ENCODE results near the gene DSCAML1.

The DSCAML1 gene

GRCh38 chr11:117676501-117676900 is 120.5 kb downstream of the DSCAML1 start:
- H3K9ac ChIP-seq (ENCODE audit: low read length): no peak overlapping the region
- no peaks in the 10 kb centered on the region for H3K4me1 ChIP-seq (ENCODE audit: insufficient read depth, low read length, severe bottlenecking)
- no peaks in the 10 kb centered on the region for H3K9me2 ChIP-seq (ENCODE audit: low read depth, low read length)
- H3K27me3 ChIP-seq (ENCODE audit: insufficient read depth, low read length): no peaks in the 10 kb centered on the region
- no peaks in the 10 kb centered on the region for H3F3A ChIP-seq (ENCODE audit: insufficient read depth, low read length)
- TF ChIP-seq CTCF (IDR thresholded peaks at IDR 0.05; ENCODE audit: low read length): no peak
- H3K4me3 ChIP-seq (ENCODE audit: low read depth, low read length, poor library complexity, severe bottlenecking): no peak overlapping the region
- H3K79me2 ChIP-seq (ENCODE audit: insufficient read depth, low read length): no peaks in the 10 kb centered on the region
- no peaks in the 10 kb centered on the region for H3K9me3 ChIP-seq (ENCODE audit: low read length)
- no peak overlapping the region for H2AFZ ChIP-seq (ENCODE audit: low read length)
- H4K20me1 ChIP-seq (ENCODE audit: insufficient read depth, low read length): no peaks in the 10 kb centered on the region
- no peak overlapping the region for H3K27ac ChIP-seq (ENCODE audit: low read depth, low read length, poor library complexity, severe bottlenecking)
- H3K36me3 ChIP-seq (ENCODE audit: insufficient read depth, low read length): no peaks in the 10 kb centered on the region
- H3K4me2 ChIP-seq (ENCODE audit: low read length): no peak overlapping the region

- H2AFZ ChIP-seq (ENCODE audit: low read length): no peak overlapping the region
- H3K4me3 ChIP-seq (ENCODE audit: low read depth, low read length, poor library complexity, severe bottlenecking): no peak overlapping the region
- no peaks in the 10 kb centered on the region for H3K27me3 ChIP-seq (ENCODE audit: insufficient read depth, low read length)
- no peaks in the 10 kb centered on the region for H3K36me3 ChIP-seq (ENCODE audit: insufficient read depth, low read length)
- TF ChIP-seq CTCF (IDR thresholded peaks at IDR 0.05; ENCODE audit: low read length): no peak
- no peak for TF ChIP-seq EZH2 (IDR thresholded peaks at IDR 0.05; ENCODE audit: borderline replicate concordance, low read length)
- H3K4me2 ChIP-seq (ENCODE audit: low read length): no peak overlapping the region
- H3K9ac ChIP-seq (ENCODE audit: low read length): no peak overlapping the region
- no peaks in the 10 kb centered on the region for H3K9me3 ChIP-seq (ENCODE audit: low read length)
- H3K9me2 ChIP-seq (ENCODE audit: low read depth, low read length): no peaks in the 10 kb centered on the region
- H3K27ac ChIP-seq (ENCODE audit: low read depth, low read length, poor library complexity, severe bottlenecking): no peak overlapping the region
- no peaks in the 10 kb centered on the region for H3F3A ChIP-seq (ENCODE audit: insufficient read depth, low read length)
- H4K20me1 ChIP-seq (ENCODE audit: insufficient read depth, low read length): no peaks in the 10 kb centered on the region
- no peaks in the 10 kb centered on the region for H3K79me2 ChIP-seq (ENCODE audit: insufficient read depth, low read length)
- no peaks in the 10 kb centered on the region for H3K4me1 ChIP-seq (ENCODE audit: insufficient read depth, low read length, severe bottlenecking)
Observed at GRCh38 chr11:117673602-117674001, 123.4 kb downstream of the DSCAML1 start.

- Histone ChIP-seq H3K36me3 (ENCODE audit: insufficient read depth, low read length) (no peaks in the 10 kb centered on the region), H3F3A (ENCODE audit: insufficient read depth, low read length) (no peaks in the 10 kb centered on the region), H3K9ac (ENCODE audit: low read length) (no peak overlapping the region), H3K9me3 (ENCODE audit: low read length) (no peaks in the 10 kb centered on the region), H3K4me3 (ENCODE audit: low read depth, low read length, poor library complexity, severe bottlenecking) (no peak overlapping the region), H3K9me2 (ENCODE audit: low read depth, low read length) (no peaks in the 10 kb centered on the region), H3K27me3 (ENCODE audit: insufficient read depth, low read length) (no peaks in the 10 kb centered on the region), H3K27ac (ENCODE audit: low read depth, low read length, poor library complexity, severe bottlenecking) (no peak overlapping the region), H3K4me2 (ENCODE audit: low read length) (no peak overlapping the region), H4K20me1 (ENCODE audit: insufficient read depth, low read length) (no peaks in the 10 kb centered on the region), H2AFZ (ENCODE audit: low read length) (no peak overlapping the region), H3K4me1 (ENCODE audit: insufficient read depth, low read length, severe bottlenecking) (no peaks in the 10 kb centered on the region), H3K79me2 (ENCODE audit: insufficient read depth, low read length) (no peaks in the 10 kb centered on the region)
- TF ChIP-seq CTCF (IDR thresholded peaks at IDR 0.05; ENCODE audit: low read length) (no peak), EZH2 (IDR thresholded peaks at IDR 0.05; ENCODE audit: borderline replicate concordance, low read length) (no peak)
Observed at GRCh38 chr11:117671370-117671769, 125.6 kb downstream of the DSCAML1 start.

Measured in OCI-LY1 (cell line).